Suppressor macrophage treated with lipopolysaccharide for 4 hours (primary cell): ENCODE data around the gene MTG1.

Experiments
- DNase-seq: peaks from one replicate; pipeline ENCODE4 v3.0.0-alpha.2; 2020

MTG1 gene

GRCh38 chr10:133471300-133472109, 77.5 kb downstream of the MTG1 start:
- DNase-seq = no peak
